MCF 10A (cell line): ENCODE results near the gene RERE. TPM values are rescaled to one million over a fixed set of nuclear protein-coding genes. Genes with fewer than 3 reads are reported as not detected.

Source experiments
- BruUV-seq: library from RNA; stranded (reverse); fragments of 400-500 nt; replicated peaks from 2 replicates; lab custom pipeline; 2021; lab: Mats Ljungman, UMichigan
- CTCF ChIA-PET: fragments of 300-600 bp; sonication (Branson Sonifier 250); formaldehyde crosslinking; extraction: SDS; loops from one replicate; lab custom pipeline; 2021; ENCODE audit warnings: antibody characterized with exemption, inconsistent platforms; lab: Yijun Ruan, JAX
- POLR2A ChIA-PET: fragments of 300-600, 350-650 bp; sonication (Branson Sonifier 250); formaldehyde crosslinking; extraction: SDS; loops from one replicate; lab custom pipeline; 2020; ENCODE audit warnings: antibody characterized with exemption, inconsistent platforms; lab: Yijun Ruan, JAX
- DNase-seq: peaks from one replicate; pipeline ENCODE4 v3.0.0-alpha.2; 2018; ENCODE audit not compliant: unreplicated experiment
- H3K27ac Mint-ChIP-seq: one replicate; pipeline ENCODE4 v1.8.0; 2022; ENCODE audit warnings: mild to moderate bottlenecking, low read depth, mixed read lengths; ENCODE audit not compliant: unreplicated experiment
- H3K27me3 Mint-ChIP-seq: one replicate; pipeline ENCODE4 v1.8.0; 2022; ENCODE audit warnings: mixed read lengths; ENCODE audit not compliant: insufficient read depth, unreplicated experiment
- H3K36me3 Mint-ChIP-seq: one replicate; pipeline ENCODE4 v1.8.0; 2022; ENCODE audit warnings: mild to moderate bottlenecking, moderate library complexity, mixed read lengths; ENCODE audit not compliant: insufficient read depth, unreplicated experiment
- H3K4me1 Mint-ChIP-seq: one replicate; pipeline ENCODE4 v1.8.0; 2022; ENCODE audit warnings: mixed read lengths; ENCODE audit not compliant: insufficient read depth, unreplicated experiment
- H3K4me3 Mint-ChIP-seq: one replicate; pipeline ENCODE4 v1.8.0; 2022; ENCODE audit warnings: mild to moderate bottlenecking, moderate library complexity, mixed read lengths; ENCODE audit not compliant: unreplicated experiment
- H3K9me3 Mint-ChIP-seq: one replicate; pipeline ENCODE4 v1.8.0; 2022; ENCODE audit warnings: mixed read lengths; ENCODE audit not compliant: unreplicated experiment
- intact Hi-C: fragments of 100-400 bp; cut with micrococcal nuclease; formaldehyde crosslinking; loops from 2 replicates; pipeline ENCODE4 v1.14.1; 2022
- total RNA-seq: library from RNA; stranded (reverse); gene quantifications from 2 replicates; pipeline ENCODE4 v1.2.3, GENCODE V29; 2022
- TF ChIP-seq, protein P1 (sequence below): fragments of 200-600 bp; IDR thresholded peaks from one replicate; pipeline ENCODE4 v1.8.0; 2022; ENCODE audit warnings: antibody characterized with exemption, mild to moderate bottlenecking; ENCODE audit not compliant: unreplicated experiment

RERE gene
- total RNA-seq, 1 experiment from 2014 or later = 48.4 TPM

GRCh38 chr1:8349473-8349865 lies 468.0 kb downstream of the RERE start:
- peaks cover 17% of the 10 kb centered on the region for H3K4me1 Mint-ChIP-seq
- TF ChIP-seq, protein P1, sequence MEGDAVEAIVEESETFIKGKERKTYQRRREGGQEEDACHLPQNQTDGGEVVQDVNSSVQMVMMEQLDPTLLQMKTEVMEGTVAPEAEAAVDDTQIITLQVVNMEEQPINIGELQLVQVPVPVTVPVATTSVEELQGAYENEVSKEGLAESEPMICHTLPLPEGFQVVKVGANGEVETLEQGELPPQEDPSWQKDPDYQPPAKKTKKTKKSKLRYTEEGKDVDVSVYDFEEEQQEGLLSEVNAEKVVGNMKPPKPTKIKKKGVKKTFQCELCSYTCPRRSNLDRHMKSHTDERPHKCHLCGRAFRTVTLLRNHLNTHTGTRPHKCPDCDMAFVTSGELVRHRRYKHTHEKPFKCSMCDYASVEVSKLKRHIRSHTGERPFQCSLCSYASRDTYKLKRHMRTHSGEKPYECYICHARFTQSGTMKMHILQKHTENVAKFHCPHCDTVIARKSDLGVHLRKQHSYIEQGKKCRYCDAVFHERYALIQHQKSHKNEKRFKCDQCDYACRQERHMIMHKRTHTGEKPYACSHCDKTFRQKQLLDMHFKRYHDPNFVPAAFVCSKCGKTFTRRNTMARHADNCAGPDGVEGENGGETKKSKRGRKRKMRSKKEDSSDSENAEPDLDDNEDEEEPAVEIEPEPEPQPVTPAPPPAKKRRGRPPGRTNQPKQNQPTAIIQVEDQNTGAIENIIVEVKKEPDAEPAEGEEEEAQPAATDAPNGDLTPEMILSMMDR = no peak
- POLR2A ChIA-PET = interaction anchor here (0.9 to 1.6 kb wide), 3 partner anchors 35 to 374 kb away, joined by 3 to 4 read pairs (median 3); no protein-coding TSS in a partner anchor
- intact Hi-C loops = loop anchor here (1.0 to 2.0 kb wide), 3 partner anchors 35 to 374 kb away; no protein-coding TSS in a partner anchor
- no peak overlapping the region for H3K27ac Mint-ChIP-seq
- peaks cover 9% of the 10 kb centered on the region for H3K27me3 Mint-ChIP-seq
- DNase-seq = no peak
- no peak overlapping the region for H3K4me3 Mint-ChIP-seq
- no TSS peak for BruUV-seq
- peaks cover 37% of the 10 kb centered on the region for H3K36me3 Mint-ChIP-seq
- CTCF ChIA-PET = interaction anchor here (0.6 to 2.5 kb wide), 12 partner anchors 15 to 682 kb away, joined by 3 to 23 read pairs (median 4); no protein-coding TSS in a partner anchor
- H3K9me3 Mint-ChIP-seq = peaks cover 8% of the 10 kb centered on the region

DNA sequence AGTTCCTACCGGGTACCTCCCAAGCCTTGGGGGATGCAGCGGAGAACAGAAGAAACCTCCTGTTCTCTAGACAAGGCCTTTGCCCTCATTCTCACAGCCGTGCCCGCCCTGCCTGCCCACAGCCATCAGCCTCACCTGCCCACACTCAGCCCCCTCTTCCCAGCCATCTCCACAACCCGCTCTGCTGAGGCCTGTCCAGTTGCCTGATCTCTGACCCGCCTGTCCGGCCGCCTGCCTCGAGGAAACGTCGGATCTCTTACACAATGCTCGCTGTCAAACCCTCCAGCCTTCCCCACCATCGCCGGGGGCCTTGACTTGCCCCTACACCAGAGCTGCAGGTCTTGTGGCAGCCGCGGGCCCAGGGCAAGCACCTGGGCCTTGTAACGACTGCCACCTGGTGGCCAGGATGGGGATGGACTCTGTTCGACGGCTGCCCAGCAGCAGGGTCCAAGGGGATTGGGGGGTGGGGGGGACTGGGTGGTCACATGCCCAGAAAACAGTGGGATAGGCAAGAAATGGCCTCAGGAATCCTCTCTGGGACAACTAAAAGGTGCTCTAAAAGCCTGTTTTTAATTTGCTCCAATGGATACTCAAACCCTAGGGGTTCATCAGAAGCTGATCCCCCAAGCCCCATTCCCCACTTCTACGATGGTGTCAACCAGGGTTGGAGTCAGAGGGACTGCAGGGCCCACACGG lies 468.5 kb downstream of the RERE start:
- Mint-ChIP-seq H3K9me3 (peaks cover 11% of the 10 kb centered on the region), H3K4me3 (no peak overlapping the region), H3K4me1 (peaks cover 21% of the 10 kb centered on the region), H3K27ac (peak overlapping the region; percentile 5), H3K27me3 (peaks cover 14% of the 10 kb centered on the region), H3K36me3 (peaks cover 31% of the 10 kb centered on the region)
- ChIA-PET POLR2A (interaction anchor here (0.6 to 1.6 kb wide), 3 partner anchors 35 to 374 kb away, joined by 3 to 4 read pairs (median 3); no protein-coding TSS in a partner anchor), CTCF (interaction anchor here (0.6 to 2.5 kb wide), 10 partner anchors 33 to 681 kb away, joined by 3 to 23 read pairs (median 3); no protein-coding TSS in a partner anchor)
- DNase-seq = peak; percentile 67
- TF ChIP-seq, protein P1 = peak; percentile 89
- intact Hi-C loops = loop anchor here (1.0 to 2.0 kb wide), 3 partner anchors 35 to 374 kb away; no protein-coding TSS in a partner anchor
- no TSS peak for BruUV-seq

- peak overlapping the region; percentile 5 for H3K27ac Mint-ChIP-seq
- intact Hi-C loops = loop anchor here (2.0 kb wide), 1 partner anchor 365 kb away; no protein-coding TSS in a partner anchor
- H3K4me1 Mint-ChIP-seq = peaks cover 28% of the 10 kb centered on the region
Observed at GRCh38 chr1:8348047-8348776, 469.2 kb downstream of the RERE start.

More at GRCh38 chr1:8348047-8348776, 469.2 kb downstream of the RERE start:
- ChIA-PET CTCF (interaction anchor here (0.7 to 2.5 kb wide), 10 partner anchors 9 to 680 kb away, joined by 3 to 23 read pairs (median 4); no protein-coding TSS in a partner anchor), POLR2A (interaction anchor here (0.6 to 1.6 kb wide), 5 partner anchors 34 to 373 kb away, joined by 3 to 5 read pairs (median 3); no protein-coding TSS in a partner anchor)
- Mint-ChIP-seq H3K4me3 (no peak overlapping the region), H3K9me3 (peaks cover 11% of the 10 kb centered on the region), H3K27me3 (peaks cover 14% of the 10 kb centered on the region), H3K36me3 (peaks cover 27% of the 10 kb centered on the region)
- DNase-seq = no peak
- TF ChIP-seq, protein P1 = no peak
- BruUV-seq = no TSS peak
